HG03457 (cell line): Measurements from ENCODE around the gene SDK2.

Experiments used
- ATAC-seq: cut with Tn5 transposase; IDR thresholded peaks from one replicate; pipeline ENCODE4 v1.9.1; 2021; ENCODE audit warnings: moderate number of reproducible peaks; ENCODE audit not compliant: unreplicated experiment

SDK2 gene

GRCh38 chr17:73539166-73539565, 105.1 kb downstream of the SDK2 start:
- ATAC-seq: no peak

- no peak for ATAC-seq
Measured at GRCh38 chr17:73538445-73538844, 105.8 kb downstream of the SDK2 start.

DNA sequence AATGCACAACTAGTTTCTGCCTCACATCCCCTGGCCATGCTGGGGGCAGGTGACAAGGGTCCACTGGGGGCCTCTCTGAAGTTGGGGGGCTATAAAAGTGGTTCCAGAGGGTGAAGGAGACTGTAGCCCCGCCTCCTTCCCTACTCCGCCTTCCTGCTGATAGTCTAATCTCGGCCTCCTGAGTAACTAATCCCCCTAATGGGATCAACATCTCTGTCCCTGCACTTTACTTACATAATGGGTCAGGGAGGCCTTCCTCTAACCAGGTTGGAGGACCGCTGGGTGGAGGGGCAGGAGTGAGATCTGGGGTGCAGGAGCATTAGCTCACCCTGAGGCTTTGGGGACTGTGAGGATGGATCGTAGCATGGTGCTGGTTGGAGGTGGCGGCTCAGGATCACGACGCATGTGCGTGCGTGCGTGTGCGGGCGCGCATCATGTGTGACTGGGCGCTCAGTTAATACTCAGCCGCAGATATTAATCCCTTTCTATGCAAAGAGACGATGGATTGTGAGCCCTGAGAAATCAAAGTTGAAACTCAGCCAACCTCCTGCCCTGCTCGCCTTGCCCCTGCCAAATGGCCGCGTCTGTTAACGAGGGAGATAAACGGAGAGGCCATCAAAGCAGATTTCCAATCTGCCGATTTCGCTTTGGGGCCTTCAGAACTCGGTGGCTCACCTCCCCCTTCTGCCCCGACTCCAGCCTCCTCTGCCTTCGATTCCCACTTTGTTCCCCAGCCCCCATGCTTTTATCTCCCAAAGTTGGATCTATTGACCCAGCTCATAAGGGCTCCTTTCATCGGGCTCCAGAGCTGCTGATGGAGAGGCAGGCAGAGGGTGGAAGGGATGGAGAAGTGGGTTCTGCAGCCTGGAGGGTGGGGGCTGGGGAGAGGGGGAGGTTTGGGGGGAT, 107.3 kb downstream of the SDK2 start:
- no peak for ATAC-seq

DNA sequence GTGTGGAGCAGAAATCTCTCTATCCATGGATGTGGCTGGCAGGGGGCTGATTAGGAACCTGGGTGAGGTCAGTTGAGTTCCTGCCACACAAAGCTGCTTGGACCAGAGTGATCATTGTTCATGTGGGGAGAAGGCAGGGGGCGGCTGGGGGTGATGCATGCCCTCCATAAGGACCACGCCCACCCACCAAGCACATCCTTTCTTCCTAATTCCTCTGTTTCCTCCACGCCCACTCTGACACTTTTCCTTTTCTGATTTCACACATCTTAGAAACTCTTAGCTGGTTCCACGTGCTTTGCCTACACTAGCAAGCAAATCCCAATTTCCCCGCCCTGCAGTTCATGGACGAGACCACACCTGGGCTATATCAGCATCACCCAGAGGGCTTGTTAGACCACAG, 108.5 kb downstream of the SDK2 start:
- ATAC-seq: no peak

DNA sequence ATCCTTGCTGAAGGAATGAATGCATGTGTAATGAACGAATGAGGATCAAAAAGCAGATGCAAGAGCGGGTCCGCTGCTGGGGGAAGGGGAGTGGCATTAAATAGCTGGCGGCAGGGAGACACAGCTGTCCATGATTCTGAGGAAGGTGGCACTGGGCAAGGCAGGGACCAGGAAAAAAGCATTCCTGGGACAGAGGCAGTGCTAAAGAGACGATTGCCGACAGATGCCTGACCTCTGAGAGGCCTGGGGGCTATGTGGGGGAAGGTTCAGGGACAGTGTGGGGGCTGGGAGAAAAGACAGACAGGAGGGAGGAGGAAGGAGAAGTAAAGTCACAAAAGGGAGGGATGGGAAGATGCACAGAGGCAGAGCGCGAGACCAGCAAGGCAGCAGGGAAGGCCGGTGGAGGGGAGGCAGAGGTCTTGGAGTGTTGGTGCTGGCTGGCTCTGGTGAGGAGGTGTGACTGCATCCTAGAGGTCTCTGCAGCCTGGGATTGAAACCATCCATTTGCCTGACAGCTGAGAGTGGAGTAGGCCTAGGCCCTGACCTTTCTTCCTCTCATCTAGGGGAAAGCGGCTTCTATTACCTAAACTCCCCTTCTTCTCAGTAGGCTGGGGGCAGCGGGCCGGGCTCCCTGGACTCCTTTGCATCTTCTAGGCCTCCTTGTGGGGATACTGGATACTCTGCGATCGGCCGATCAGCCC, 109.9 kb downstream of the SDK2 start:
- no peak for ATAC-seq

- ATAC-seq: no peak
Measured at GRCh38 chr17:73533781-73534180, 110.5 kb downstream of the SDK2 start.

DNA sequence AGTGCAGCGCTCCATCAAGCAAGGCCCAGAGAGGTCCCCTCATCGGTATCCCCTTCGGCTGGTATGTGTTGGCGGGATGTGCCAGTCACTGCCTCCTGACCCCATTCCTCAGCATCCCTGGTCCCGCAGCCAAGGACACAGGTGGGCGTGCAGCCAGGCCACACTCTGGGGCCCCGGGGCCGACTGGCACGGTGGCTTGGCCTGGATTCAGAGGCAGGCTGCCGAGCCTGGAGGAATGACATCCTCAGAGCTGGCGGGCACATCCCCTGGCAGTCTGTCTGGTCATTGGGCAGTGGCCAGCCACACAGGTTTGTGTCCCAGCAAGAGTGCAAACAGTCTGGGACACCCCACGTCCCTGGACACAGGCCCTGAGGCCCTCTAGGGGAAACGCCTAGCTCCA, 111.1 kb downstream of the SDK2 start:
- ATAC-seq: no peak

- ATAC-seq: no peak
Measured at GRCh38 chr17:73532421-73532901, 111.8 kb downstream of the SDK2 start.

DNA sequence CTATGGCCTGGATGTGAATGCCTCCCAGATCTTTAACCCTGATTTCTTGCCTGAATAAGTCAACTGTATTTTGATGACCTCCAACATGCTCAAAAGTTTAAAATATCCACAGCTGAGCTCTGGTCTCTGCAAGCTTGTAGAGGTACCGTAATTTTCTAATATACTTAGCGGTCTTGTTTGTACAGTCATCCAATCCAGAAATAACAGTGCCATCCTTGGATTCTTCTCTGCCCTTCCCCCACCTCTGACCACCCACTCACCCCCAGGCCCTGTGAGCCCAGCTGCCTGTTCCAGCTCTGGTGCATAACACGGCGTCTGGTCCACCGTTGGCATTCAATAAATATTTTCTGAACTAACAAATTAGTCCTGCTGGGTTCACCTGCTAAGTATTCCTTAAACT, 113.1 kb downstream of the SDK2 start:
- no peak for ATAC-seq

DNA sequence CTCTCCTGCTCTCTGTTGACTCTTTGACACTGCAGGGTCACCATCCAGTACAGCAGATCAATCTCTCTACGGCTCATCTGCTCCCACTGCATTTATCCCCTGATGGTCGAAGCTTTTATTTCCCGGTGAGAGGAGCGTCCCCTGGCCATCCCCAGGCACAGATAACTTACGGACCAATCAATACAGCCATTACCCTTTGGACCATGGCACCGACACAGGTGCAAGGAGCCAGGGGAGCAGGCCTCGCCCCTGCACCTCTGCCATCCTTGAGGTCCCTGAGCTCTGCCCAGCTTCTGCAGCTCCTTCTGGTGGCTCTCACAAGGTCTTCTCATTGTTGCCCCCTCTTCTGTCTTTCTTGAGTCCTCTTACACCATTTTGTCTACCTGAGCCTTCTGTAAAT, 115.6 kb downstream of the SDK2 start:
- ATAC-seq: no peak

DNA sequence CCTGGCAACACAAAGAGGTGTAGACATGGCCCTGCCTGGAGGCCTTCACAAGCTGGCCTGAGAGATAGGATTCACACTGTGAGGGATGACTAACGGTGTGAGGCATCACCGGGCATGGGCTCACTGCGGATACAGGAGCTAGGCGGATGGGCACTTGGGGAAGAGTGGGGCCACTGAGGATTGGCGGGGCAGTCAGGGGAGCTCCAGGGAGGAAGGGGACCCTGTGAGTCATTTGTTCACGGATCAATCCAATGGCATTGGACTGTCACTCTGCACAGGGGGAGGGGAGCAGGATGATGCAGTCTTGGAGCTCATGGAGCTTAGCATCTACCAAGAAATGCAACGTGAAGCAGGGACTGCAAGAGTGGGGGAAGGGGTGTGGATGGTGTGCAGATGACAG, 117.3 kb downstream of the SDK2 start:
- no peak for ATAC-seq

GRCh38 chr17:73524941-73525679, 119.1 kb downstream of the SDK2 start:
- no peak for ATAC-seq

DNA sequence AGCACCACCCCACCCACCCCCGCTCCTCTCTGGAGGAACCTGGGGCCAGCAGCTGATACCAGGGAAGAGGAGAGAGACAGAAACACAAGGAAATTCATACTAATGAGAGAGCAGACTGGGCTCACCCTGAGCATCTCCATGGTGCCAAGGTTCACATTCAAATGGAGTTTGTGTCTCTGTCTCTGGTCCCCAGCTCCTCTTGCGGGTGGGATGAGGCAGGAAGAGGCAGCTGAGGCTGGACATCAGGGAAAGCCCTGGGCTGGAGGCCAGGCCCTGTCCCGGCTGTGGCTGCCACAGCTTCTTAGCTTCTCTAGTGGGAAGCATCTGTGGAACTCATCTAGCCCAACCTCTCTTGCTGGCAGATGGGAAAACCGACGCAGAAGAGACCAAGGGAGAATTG, 121.5 kb downstream of the SDK2 start:
- ATAC-seq: no peak

GRCh38 chr17:73522107-73522506, 122.1 kb downstream of the SDK2 start:
- no peak for ATAC-seq

DNA sequence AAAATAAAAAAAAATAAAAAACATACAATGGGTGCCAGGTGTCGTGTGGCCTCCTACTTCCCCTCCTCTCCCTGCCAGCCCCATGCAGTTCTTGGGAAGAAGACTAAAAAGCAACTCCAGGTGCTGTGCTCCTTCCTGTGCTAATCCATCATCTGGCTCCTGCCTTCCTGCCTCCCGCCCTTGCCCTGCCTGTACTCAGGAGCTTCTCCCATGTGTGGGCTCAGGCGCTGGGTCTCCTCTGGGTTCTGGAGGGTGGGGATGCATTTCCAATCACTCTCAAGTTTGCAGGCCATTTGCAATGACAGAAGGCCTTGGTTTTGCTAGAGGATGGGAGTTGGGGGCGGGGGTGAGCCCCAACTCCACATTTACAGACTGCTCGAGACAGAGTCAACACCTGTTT, 122.9 kb downstream of the SDK2 start:
- no peak for ATAC-seq

DNA sequence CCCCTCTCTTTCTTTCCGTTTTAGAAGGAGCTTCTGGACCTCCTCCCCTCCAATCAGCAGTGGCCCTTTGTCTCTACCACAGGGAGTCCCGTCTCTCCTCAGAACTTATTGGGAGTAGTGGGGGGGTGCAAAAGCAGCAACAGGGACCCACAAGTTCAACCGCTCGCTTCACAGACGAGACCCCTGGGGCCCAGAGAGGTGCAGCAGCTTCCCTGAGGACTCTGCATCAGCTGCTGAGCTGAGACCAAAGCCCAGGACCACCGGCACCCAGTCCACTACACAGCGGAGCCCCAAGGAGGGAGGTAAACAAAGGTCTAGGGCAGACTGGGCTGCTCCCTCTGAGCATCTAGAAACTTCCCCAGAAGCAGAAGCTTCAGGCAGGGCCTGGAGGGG, 123.9 kb downstream of the SDK2 start:
- no peak for ATAC-seq

- ATAC-seq: no peak
Measured at GRCh38 chr17:73519714-73520368, 124.4 kb downstream of the SDK2 start.

DNA sequence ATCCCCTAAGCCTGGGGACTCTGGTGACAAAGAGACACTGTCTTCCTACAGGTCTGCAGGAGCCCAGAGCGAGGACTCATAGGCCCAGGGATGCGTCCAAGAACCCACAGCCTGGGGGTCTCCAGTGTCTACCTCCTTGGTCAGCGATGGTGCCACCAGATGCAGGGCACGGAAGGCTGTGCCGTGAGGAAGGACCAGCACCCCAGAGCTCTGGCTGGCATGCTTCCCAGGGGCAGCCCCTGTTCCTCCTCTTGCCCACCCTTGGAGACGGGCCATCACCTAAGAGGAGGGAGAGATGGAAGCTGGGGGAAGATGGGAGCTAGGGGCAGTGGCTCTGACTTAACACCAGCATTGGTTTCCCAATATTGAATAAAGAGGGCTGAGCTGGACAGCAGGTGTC, 125.2 kb downstream of the SDK2 start:
- ATAC-seq: no peak

DNA sequence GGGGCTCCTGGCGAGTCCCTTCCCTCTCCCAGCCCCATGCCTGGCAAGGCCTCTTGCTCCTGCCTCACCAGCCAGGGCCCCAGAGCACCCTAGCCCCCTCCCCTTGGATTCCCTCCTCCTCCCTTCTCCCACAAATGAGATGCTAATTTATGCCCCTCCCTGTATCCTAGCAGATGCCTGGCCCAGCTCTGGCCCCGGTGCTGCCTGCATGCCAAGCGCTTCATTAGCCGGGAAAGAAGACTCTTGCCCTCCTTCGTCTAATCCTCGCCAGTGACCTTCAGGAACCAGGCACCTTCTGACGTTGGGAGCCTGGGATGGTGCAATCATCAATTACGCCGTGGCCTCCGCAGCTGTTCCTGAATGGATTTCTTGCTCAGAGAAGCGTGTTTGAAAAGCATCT, 127.8 kb downstream of the SDK2 start:
- no peak for ATAC-seq

DNA sequence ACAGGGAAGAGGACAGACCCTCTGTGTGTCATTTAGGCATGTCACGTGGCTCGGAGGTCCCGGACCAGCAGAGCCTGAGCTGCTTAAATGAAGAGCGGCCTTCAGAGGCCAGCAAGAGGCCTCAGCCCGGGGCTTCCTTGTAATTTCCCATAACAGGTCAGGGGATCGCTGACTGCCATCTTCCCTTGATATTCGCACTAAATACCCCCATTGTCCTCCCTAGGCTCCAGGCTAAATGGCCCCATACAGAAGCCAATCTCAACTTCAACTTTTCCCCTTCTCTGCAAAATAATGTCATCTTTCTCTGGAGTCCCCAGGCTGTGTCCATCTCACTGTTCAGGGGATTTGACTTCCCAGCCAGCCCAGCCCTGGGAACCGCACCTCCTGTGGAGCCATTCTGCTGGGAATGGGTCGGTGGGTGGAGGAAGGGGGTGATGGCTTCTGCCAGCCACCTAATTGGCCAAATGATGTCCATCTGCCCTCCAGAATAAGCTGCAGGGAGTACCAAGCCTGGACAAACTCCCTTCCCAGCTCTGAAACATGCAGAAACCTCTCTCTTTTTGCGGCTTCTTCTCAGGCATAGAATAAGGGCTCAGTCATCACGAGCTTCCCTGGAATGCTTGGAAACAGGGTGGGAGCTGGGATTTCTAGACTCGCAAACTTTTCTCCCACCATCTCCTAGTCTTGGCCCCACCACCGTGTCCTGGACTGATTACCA, 129.9 kb downstream of the SDK2 start:
- ATAC-seq: no peak
